Heart right ventricle (tissue), 16 donors: ENCODE data around the gene FGR. TPM values are rescaled to one million over a fixed set of nuclear protein-coding genes. Genes with fewer than 3 reads are reported as not detected.

Experiments used
- ATAC-seq, 8 donors: fragments of 200-7000 bp; cut with Tn5 transposase; one replicate each; pipeline ENCODE4 v1.9.1; 2020; ENCODE audit warnings: mild to moderate bottlenecking in 8 of 8, moderate library complexity in 8 of 8, moderate number of reproducible peaks in 1 of 8
- DNase-seq, 2 donors: peaks; one replicate each; pipeline ENCODE4 v3.0.0-alpha.2; 2020
- H3K27ac ChIP-seq, 10 donors: fragments of 200-600 bp; sonication (generic) in 2 of 10; one replicate each; pipeline versions ENCODE4 v1.5.0 to v1.8.0; 2020 to 2022; ENCODE audit warnings: mild to moderate bottlenecking in 3 of 10
- H3K27me3 ChIP-seq, 7 donors: fragments of 200-600 bp; one replicate each; pipeline ENCODE4 v1.8.0; 2021 to 2022; ENCODE audit warnings: mild to moderate bottlenecking in 2 of 7
- H3K36me3 ChIP-seq, 9 donors: fragments of 200-600 bp; sonication (generic) in 1 of 9; one replicate each; pipeline versions ENCODE4 v1.5.0 to v1.8.0; 2020 to 2022; ENCODE audit warnings: mild to moderate bottlenecking in 2 of 9
- H3K4me1 ChIP-seq, 9 donors: fragments of 200-600 bp; sonication (generic) in 1 of 9; one replicate each; pipeline versions ENCODE4 v1.5.0 to v1.8.0; 2020 to 2022; ENCODE audit warnings: mild to moderate bottlenecking in 4 of 9
- H3K4me3 ChIP-seq, 10 donors: fragments of 200-600 bp; sonication (generic) in 2 of 10; one replicate each; pipeline versions ENCODE4 v1.5.0 to v1.8.0; 2020 to 2022; ENCODE audit warnings: mild to moderate bottlenecking in 7 of 10, moderate library complexity in 2 of 10
- H3K9me3 ChIP-seq, 11 donors: fragments of 200-600 bp in 10 of 11; sonication (generic) in 2 of 11; one replicate each; pipeline versions ENCODE4 v1.5.0 to v1.8.0; 2013 to 2022; ENCODE audit warnings: mild to moderate bottlenecking in 2 of 11, control low read depth in 1 of 11, moderate library complexity in 1 of 11
- CTCF ChIP-seq, 9 donors: fragments of 200-600 bp; sonication (generic) in 2 of 9; IDR thresholded peaks; one replicate each; pipeline versions ENCODE4 v1.5.0 to v1.8.0; 2021 to 2022; ENCODE audit warnings: antibody characterized with exemption in 9 of 9, mild to moderate bottlenecking in 5 of 9, moderate library complexity in 1 of 9
- WGBS, 2 donors: extraction: QIAGEN DNeasy Blood & Tissue Kit; methylation state at CpG; one replicate each; pipeline ENCODE4 v1.1.7; 2013; ENCODE audit warnings: inconsistent platforms in 1 of 2; 5-methylcytosine and 5-hydroxymethylcytosine counted together
- intact Hi-C, 10 donors: fragments of 100-400 bp; cut with DNase I; formaldehyde crosslinking; loops; one replicate each; pipeline versions ENCODE4 v1.11.1 to v1.14.2; 2022
- polyA plus RNA-seq, 2 donors: library from polyadenylated mRNA; stranded (reverse); fragments of 200-250 nt; gene quantifications; one replicate each; pipeline ENCODE4 v1.2.3, GENCODE V29; 2013
- total RNA-seq, 10 donors: library from RNA; stranded (reverse); fragmentation: NEBNext Ultra II Directional in 3 of 10; extraction: Animal tissue kit (Norgen Biotek cat#: 25700) in 3 of 10; gene quantifications; one replicate each; pipeline versions ENCODE4 v1.2.1 to v1.2.4, GENCODE V29; 2021 to 2023
- donor health status: Arrhythmogenic right ventricular cardiomyopathy.
- donor health status: ischemic (EF 13 %, LVEDD 7.1; RV severe dilation, severe dysfunction).
- donor health status: healthy with polysubstance abuse.
- donor health status: DM: no; HTN: yes; CAD: no.
- donor health status: DM: no; HTN: no; CAD: no.
- donor health status: ischemic (EF 25% LVEDD 6.9; RV normal size, moderate dysfunction).
- donor health status: ischemic (EF 25% LVEDD 5.7; RV mildly dilated, moderate dysfunction).
- donor health status: healthy.
- donor health status: DM: yes; HTN: yes; CAD: no.
- donor health status: Ischemic cardiomyopathy.
- donor health status: ischemic (EF 35%, LVEDD 5.7; RV mildly dilated, moderate dysfunction).
- donor health status: nonischemic (EF 11% LVEDD 7.7; RV severe dilation, severe dysfunction).
- donor health status: DM: yes; HTN: yes; CAD: no.
- donor health status: PGD.
- donor health status: ischemic (EF 29% LVEDD 5.4; RV normal size, mild dysfunction).
- donor health status: nonischemic (EF 23%, LVEDD 6.1; RV moderate dilation, normal function).

Gene FGR
- total and polyA plus RNA-seq, 12 donors: 1.4 to 11.0 (median 3.2) TPM

- H3K36me3 ChIP-seq: peaks cover 0 to 39% (median 0%) of the 10 kb centered on the region in 9 donors
- intact Hi-C loops: loop anchor here in 9 of 10 donors (5.0 to 10.0 kb wide), 7 partner anchors 52 to 368 kb away; partner anchors contain the start of genes FAM76A (in 2 of the 9) and GPR3 (in 1 of the 9)
- DNase-seq (no peak), ATAC-seq (no peak)
- H3K27me3 ChIP-seq: no peaks in the 10 kb centered on the region
- peaks cover 4 to 56% (median 35%) of the 10 kb centered on the region in 9 donors for H3K4me1 ChIP-seq
- peak overlapping the region in 7 of 10 donors; percentile 34 to 88 (median 65) for H3K4me3 ChIP-seq
- TF ChIP-seq CTCF (IDR thresholded peaks at IDR 0.05): no peak
- 62 to 76% methylated on average over 4 of the region's 4 CpGs for WGBS, 2 donors
- H3K9me3 ChIP-seq: no peaks in the 10 kb centered on the region
- peak overlapping the region in 3 of 10 donors; percentile 49 to 63 (median 54) for H3K27ac ChIP-seq
Observed at GRCh38 chr1:27669876-27670275, 34.9 kb upstream of the FGR start.

DNA sequence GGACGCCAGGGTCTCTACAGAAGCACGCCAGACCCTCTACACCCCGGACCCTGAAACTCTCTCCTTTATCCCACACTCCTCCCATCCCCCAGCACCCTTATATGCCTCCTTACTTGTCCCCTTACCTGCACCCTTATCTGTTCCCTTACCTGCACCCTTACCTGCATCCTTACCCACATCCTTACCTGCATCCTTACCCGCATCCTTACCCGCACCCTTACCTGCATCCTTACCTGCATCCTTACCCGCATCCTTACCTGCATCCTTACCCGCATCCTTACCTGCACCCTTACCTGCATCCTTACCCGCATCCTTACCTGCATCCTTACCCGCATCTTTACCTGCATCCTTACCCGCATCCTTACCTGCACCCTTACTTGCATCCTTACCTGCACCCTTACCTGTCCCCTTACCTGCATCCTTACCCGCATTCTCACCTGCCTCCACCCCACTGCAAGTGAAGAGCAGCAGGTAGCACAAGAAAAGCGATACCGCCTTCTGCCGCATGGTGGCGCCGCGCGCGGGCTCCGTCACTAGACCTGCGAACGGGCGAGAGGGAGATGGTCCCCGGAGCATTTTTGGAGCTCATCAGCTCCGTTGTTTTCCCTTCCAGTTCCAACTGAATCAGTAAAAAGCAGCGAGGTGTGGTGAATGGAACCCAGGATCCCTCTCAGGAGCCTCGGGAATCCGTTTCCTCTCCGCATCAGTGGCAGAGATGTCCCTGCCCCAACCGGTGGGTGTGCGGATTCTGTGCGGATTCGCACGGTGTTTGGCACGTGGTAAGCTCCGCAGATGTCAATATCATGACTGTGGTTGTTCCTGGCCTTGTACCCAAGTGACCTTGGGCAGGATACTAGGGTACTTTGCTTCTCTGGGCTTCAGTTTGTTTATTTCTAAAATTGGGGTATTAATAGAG is 34.1 kb upstream of the FGR start:
- H3K27ac ChIP-seq: peak overlapping the region in 7 of 10 donors; percentile 5 to 63 (median 38)
- 15 to 17% methylated on average over 36 of the region's 36 CpGs for WGBS, 2 donors

DNA sequence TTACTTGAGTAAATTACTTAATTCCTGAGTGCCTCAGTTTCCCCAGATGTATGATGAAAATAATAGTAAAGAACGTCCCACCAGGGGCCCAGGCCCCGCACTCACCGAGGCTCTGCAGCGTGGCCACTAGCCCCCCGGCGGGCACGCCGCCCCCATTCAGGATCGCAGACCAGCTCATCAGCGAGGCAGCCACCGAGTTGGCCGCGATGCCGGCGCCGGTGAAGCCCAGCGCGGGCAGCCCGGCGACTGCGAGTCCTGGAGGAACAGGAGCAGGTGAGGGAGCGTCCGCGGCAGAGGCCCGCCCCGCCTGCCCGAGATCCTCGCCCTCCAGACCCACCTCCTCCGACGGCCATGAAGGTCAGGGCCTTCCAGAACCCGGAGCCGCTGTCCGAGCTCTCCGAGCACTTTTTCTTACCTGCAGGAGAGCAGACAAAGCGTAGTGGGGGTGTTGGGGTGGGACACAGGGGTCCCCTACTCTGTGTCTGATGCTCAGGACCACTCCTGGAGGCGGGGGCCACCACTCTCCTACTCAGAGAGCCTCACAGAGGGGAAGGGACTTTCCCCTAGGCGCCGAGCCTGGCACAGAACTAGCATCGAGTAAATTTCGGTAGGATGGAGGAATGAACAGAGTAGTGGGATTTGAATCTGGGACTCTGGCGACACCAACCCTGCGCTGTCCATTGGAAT is 33.3 kb upstream of the FGR start:
- TF ChIP-seq CTCF (IDR thresholded peaks at IDR 0.05): no peak
- Histone ChIP-seq H3K36me3 (peaks cover 0 to 41% (median 0%) of the 10 kb centered on the region in 9 donors), H3K9me3 (no peaks in the 10 kb centered on the region), H3K27me3 (no peaks in the 10 kb centered on the region), H3K27ac (peak overlapping the region in 1 of 10 donors; percentile 1), H3K4me1 (peaks cover 4 to 68% (median 35%) of the 10 kb centered on the region in 9 donors), H3K4me3 (no peak overlapping the region)
- DNase-seq: no peak
- ATAC-seq: no peak
- intact Hi-C loops: loop anchor here in 6 of 10 donors (5.0 to 10.0 kb wide), 4 partner anchors 263 to 366 kb away; partner anchors contain the start of gene GPR3 (in 1 of the 6)
- WGBS, 2 donors: 81 to 83% methylated on average over 42 of the region's 42 CpGs

More for the DNA sequence above, 34.1 kb upstream of the FGR start:
- intact Hi-C loops: loop anchor here in 6 of 10 donors (5.0 to 10.0 kb wide), 4 partner anchors 264 to 367 kb away; partner anchors contain the start of gene GPR3 (in 1 of the 6)
- Histone ChIP-seq H3K36me3 (peaks cover 0 to 41% (median 0%) of the 10 kb centered on the region in 9 donors), H3K4me1 (peaks cover 4 to 61% (median 35%) of the 10 kb centered on the region in 9 donors), H3K27me3 (no peaks in the 10 kb centered on the region), H3K4me3 (peak overlapping the region in 9 of 10 donors; percentile 34 to 88 (median 64)), H3K9me3 (no peaks in the 10 kb centered on the region)
- DNase-seq: peak; percentile 71 to 83
- TF ChIP-seq CTCF (IDR thresholded peaks at IDR 0.05): peak; percentile 86 to 91 (median 88)
- peak in 2 of 8 donors; percentile 11 to 30 for ATAC-seq

GRCh38 chr1:27666791-27667254 is 31.8 kb upstream of the FGR start:
- intact Hi-C loops: loop anchor here in 6 of 10 donors (5.0 to 10.0 kb wide), 4 partner anchors 262 to 365 kb away; partner anchors contain the start of gene GPR3 (in 1 of the 6)
- H3K4me1 ChIP-seq: peaks cover 6 to 72% (median 34%) of the 10 kb centered on the region in 9 donors
- no peaks in the 10 kb centered on the region for H3K27me3 ChIP-seq
- H3K4me3 ChIP-seq: no peak overlapping the region
- ATAC-seq (no peak), DNase-seq (no peak)
- 77 to 84% methylated on average over 6 of the region's 6 CpGs for WGBS, 2 donors
- TF ChIP-seq CTCF (IDR thresholded peaks at IDR 0.05): no peak
- H3K36me3 ChIP-seq: peaks cover 0 to 41% (median 0%) of the 10 kb centered on the region in 9 donors
- no peaks in the 10 kb centered on the region for H3K9me3 ChIP-seq
- no peak overlapping the region for H3K27ac ChIP-seq
